Hepatic stellate cell (primary cell): ENCODE results near the gene TOPAZ1.
A peak's percentile ranks its signal among the peaks of the same experiment; 100 is the strongest.
"Not testable (repeated sequence)": the region's sequence is repeated elsewhere in the genome, so short reads cannot be mapped to it uniquely, and the experiment has no call there.

Source experiments
- DNase-seq: peaks from one replicate; pipeline ENCODE4 v3.0.0; 2011; ENCODE audit warnings: low spot score

TOPAZ1 gene

GRCh38 chr3:44334326-44334725 is 92.6 kb downstream of the TOPAZ1 start:
- DNase-seq, result no peak

- DNase-seq, result no peak
These were observed 95.6 kb downstream of the TOPAZ1 start for GRCh38 chr3:44337248-44337785.

- DNase-seq, result peak; percentile 97
These were observed 96.5 kb downstream of the TOPAZ1 start, which contains the start of gene TCAIM for GRCh38 chr3:44338010-44338827. Gene TCAIM (plus strand): TSS chr3:44338766. CDS start chr3:44354783, 16,017 bp downstream.

- DNase-seq, result no peak
These were observed 97.1 kb downstream of the TOPAZ1 start for GRCh38 chr3:44338828-44339127.

- no peak for DNase-seq
These were observed 97.7 kb downstream of the TOPAZ1 start for GRCh38 chr3:44339181-44340057.

- DNase-seq, result no peak
These were observed 98.3 kb downstream of the TOPAZ1 start for GRCh38 chr3:44340058-44340395.

GRCh38 chr3:44342176-44342790 is 100.6 kb downstream of the TOPAZ1 start:
- DNase-seq, result peak; percentile 30

- no peak for DNase-seq
These were observed 101.7 kb downstream of the TOPAZ1 start for GRCh38 chr3:44343421-44343820.

GRCh38 chr3:44346590-44346989 is 104.9 kb downstream of the TOPAZ1 start:
- DNase-seq, result not testable (repeated sequence)

GRCh38 chr3:44348993-44349392 is 107.3 kb downstream of the TOPAZ1 start:
- no peak for DNase-seq

- no peak for DNase-seq
These were observed 111.8 kb downstream of the TOPAZ1 start for GRCh38 chr3:44353355-44353924.

GRCh38 chr3:44355362-44356033 is 113.8 kb downstream of the TOPAZ1 start:
- peak; percentile 76 for DNase-seq

GRCh38 chr3:44359146-44359751 is 117.6 kb downstream of the TOPAZ1 start:
- no peak for DNase-seq

- no peak for DNase-seq
These were observed 121.9 kb downstream of the TOPAZ1 start for GRCh38 chr3:44363591-44363990.

GRCh38 chr3:44365952-44366351 is 124.3 kb downstream of the TOPAZ1 start:
- DNase-seq, result no peak

GRCh38 chr3:44375450-44375849 is 133.8 kb downstream of the TOPAZ1 start:
- no peak for DNase-seq
